ENCODE measurements around the gene ZNHIT3.

ZNHIT3 gene

GRCh38 chr17:36523113-36523512, 36.6 kb downstream of the ZNHIT3 start:
- no peaks in the 10 kb centered on the region for H3K9me3 ChIP-seq (ENCODE audit: low read length)
- H3K36me3 ChIP-seq (ENCODE audit: insufficient read depth, low read length), result peaks cover 39% of the 10 kb centered on the region
- H3K27me3 ChIP-seq (ENCODE audit: control insufficient read depth in 1 of 2, insufficient read depth in 2 of 2, low read length in 2 of 2), result no peaks in the 10 kb centered on the region
- no peak overlapping the region for H3K4me3 ChIP-seq (ENCODE audit: low read depth in 1 of 2, low read length in 2 of 2)
- no peak overlapping the region for H3K27ac ChIP-seq (ENCODE audit: low read depth, low read length)
- H3K4me1 ChIP-seq (ENCODE audit: insufficient read depth, low read length), result no peaks in the 10 kb centered on the region
- no peak overlapping the region for H3K9ac ChIP-seq (ENCODE audit: low read length)

DNA sequence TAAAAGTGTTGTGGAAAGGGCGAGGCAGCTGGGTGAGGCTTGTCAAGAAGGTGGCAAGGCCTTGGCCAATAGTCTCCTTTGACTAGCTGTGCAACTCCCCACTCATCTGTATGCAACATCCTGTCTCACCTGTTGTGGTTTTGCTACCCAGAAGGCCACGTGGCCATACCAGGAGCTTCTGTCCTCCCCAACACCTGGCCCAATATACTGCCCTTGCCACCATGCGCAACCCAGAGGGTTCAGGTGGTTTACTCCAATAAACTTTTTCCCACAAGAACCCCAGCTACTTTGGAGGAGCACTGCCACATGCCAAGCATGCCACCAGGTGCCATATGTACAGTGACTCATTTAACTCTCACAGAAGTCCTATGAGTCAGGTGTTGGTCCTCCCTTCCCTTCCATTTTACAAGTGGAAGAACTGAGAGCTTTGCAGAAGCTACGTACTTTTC, 38.0 kb downstream of the ZNHIT3 start:
- no peaks in the 10 kb centered on the region for H3K9me3 ChIP-seq (ENCODE audit: low read length)
- no peak overlapping the region for H3K9ac ChIP-seq (ENCODE audit: low read length)
- H3K4me1 ChIP-seq (ENCODE audit: insufficient read depth, low read length), result no peaks in the 10 kb centered on the region
- H3K4me3 ChIP-seq (ENCODE audit: low read depth in 1 of 2, low read length in 2 of 2), result no peak overlapping the region
- H3K36me3 ChIP-seq (ENCODE audit: insufficient read depth, low read length), result peaks cover 39% of the 10 kb centered on the region
- H3K27me3 ChIP-seq (ENCODE audit: control insufficient read depth in 1 of 2, insufficient read depth in 2 of 2, low read length in 2 of 2), result no peaks in the 10 kb centered on the region
- no peak overlapping the region for H3K27ac ChIP-seq (ENCODE audit: low read depth, low read length)

- Histone ChIP-seq H3K36me3 (ENCODE audit: insufficient read depth, low read length) (peaks cover 39% of the 10 kb centered on the region), H3K27me3 (ENCODE audit: control insufficient read depth in 1 of 2, insufficient read depth in 2 of 2, low read length in 2 of 2) (no peaks in the 10 kb centered on the region), H3K9ac (ENCODE audit: low read length) (no peak overlapping the region), H3K4me1 (ENCODE audit: insufficient read depth, low read length) (no peaks in the 10 kb centered on the region), H3K27ac (ENCODE audit: low read depth, low read length) (no peak overlapping the region), H3K9me3 (ENCODE audit: low read length) (no peaks in the 10 kb centered on the region), H3K4me3 (ENCODE audit: low read depth in 1 of 2, low read length in 2 of 2) (no peak overlapping the region)
These were observed 38.6 kb downstream of the ZNHIT3 start for GRCh38 chr17:36525113-36525512.

- Histone ChIP-seq H3K36me3 (ENCODE audit: insufficient read depth, low read length) (peaks cover 39% of the 10 kb centered on the region), H3K27ac (ENCODE audit: low read depth, low read length) (no peak overlapping the region), H3K27me3 (ENCODE audit: control insufficient read depth in 1 of 2, insufficient read depth in 2 of 2, low read length in 2 of 2) (no peaks in the 10 kb centered on the region), H3K4me1 (ENCODE audit: insufficient read depth, low read length) (no peaks in the 10 kb centered on the region), H3K4me3 (ENCODE audit: low read depth in 1 of 2, low read length in 2 of 2) (no peak overlapping the region), H3K9me3 (ENCODE audit: low read length) (no peaks in the 10 kb centered on the region), H3K9ac (ENCODE audit: low read length) (no peak overlapping the region)
These were observed 39.4 kb downstream of the ZNHIT3 start for GRCh38 chr17:36525888-36526287.

DNA sequence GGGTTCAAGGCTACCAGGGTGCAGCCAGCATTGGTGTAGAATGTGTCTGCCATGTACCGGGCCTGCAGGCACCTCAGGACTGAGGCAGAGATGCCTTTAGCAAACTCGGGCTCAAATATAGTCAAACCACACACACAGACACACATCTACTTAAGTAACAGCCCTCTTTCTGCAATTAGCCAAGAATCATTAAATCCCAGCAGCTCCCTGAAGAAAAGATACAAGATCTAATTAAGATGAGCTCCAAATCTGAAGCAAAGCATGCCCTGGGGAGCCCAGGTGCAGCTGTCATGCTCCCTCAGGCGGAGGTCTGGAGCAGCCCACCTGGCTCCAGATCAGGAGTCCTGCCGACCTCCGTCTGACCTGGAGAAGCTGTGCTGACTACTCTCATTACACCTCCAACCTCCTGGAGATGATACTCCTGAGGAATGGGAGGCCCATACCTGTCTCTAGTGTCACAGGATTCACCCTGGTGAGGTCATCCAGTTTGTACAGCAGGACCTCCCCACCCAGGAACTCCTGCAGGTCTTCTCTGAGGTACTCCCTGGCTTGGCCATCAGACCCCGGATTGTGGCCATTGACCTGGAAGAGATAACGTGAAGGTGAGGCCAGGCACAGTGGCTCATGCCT, 41.3 kb downstream of the ZNHIT3 start:
- Histone ChIP-seq H3K4me1 (ENCODE audit: insufficient read depth, low read length) (no peaks in the 10 kb centered on the region), H3K4me3 (ENCODE audit: low read depth in 1 of 2, low read length in 2 of 2) (no peak overlapping the region), H3K27ac (ENCODE audit: low read depth, low read length) (no peak overlapping the region), H3K9me3 (ENCODE audit: low read length) (no peaks in the 10 kb centered on the region), H3K9ac (ENCODE audit: low read length) (no peak overlapping the region), H3K36me3 (ENCODE audit: insufficient read depth, low read length) (peaks cover 41% of the 10 kb centered on the region), H3K27me3 (ENCODE audit: control insufficient read depth in 1 of 2, insufficient read depth in 2 of 2, low read length in 2 of 2) (no peaks in the 10 kb centered on the region)

DNA sequence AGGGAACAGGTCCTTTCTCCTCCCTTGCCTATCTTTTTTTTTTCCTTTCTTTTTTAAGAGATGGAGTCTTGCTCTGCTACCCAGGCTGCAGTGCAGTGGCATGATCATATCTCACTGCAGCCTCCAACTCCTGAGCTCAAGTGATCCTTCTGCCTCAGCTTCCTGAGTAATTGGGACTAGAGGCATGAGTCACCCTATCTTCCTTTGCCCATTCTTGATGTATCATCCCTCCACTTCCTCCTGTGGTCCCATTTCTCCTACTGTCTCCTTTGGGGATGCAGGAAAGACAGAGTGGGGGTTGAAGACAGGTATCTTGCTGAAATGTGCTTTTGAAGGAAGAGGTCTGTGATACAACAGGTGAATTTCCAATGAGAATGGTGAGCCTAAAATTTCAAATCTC, 42.6 kb downstream of the ZNHIT3 start:
- no peak overlapping the region for H3K9ac ChIP-seq (ENCODE audit: low read length)
- no peak overlapping the region for H3K27ac ChIP-seq (ENCODE audit: low read depth, low read length)
- no peaks in the 10 kb centered on the region for H3K9me3 ChIP-seq (ENCODE audit: low read length)
- peaks cover 40% of the 10 kb centered on the region for H3K36me3 ChIP-seq (ENCODE audit: insufficient read depth, low read length)
- peaks cover 6% of the 10 kb centered on the region for H3K4me1 ChIP-seq (ENCODE audit: insufficient read depth, low read length)
- H3K27me3 ChIP-seq (ENCODE audit: control insufficient read depth in 1 of 2, insufficient read depth in 2 of 2, low read length in 2 of 2), result no peaks in the 10 kb centered on the region
- no peak overlapping the region for H3K4me3 ChIP-seq (ENCODE audit: low read depth in 1 of 2, low read length in 2 of 2)

DNA sequence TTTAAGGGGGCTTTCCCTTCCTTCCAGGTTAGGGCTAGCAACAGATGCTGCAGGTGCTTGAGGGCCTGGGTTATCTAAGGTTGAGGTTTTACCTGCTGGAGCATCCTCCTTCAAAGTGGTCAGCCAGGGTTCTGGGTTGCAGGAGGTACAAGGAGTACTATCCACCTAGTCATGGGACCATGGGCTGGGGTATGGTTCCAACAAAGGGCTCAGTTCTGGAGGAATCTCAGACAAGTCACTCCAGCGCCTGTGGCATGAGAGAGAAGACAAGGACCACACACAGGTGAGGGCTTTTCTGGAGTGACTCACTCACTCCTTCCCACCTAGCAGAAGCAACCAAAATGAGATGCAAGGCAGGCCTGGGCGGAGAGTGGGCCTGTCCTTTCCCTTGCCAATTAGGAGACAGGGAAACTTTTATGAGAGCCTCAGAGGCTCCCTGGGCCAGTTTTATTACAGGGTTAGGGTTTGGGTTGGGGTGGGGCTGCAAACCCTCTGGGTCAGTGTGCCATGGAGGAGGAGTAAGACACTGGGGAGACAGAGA, 46.0 kb downstream of the ZNHIT3 start:
- Histone ChIP-seq H3K27ac (ENCODE audit: low read depth, low read length) (no peak overlapping the region), H3K36me3 (ENCODE audit: insufficient read depth, low read length) (peaks cover 15% of the 10 kb centered on the region)

GRCh38 chr17:36533935-36534839, 47.7 kb downstream of the ZNHIT3 start:
- no peaks in the 10 kb centered on the region for H3K9me3 ChIP-seq (ENCODE audit: low read length)
- no peaks in the 10 kb centered on the region for H3K27me3 ChIP-seq (ENCODE audit: control insufficient read depth in 1 of 2, insufficient read depth in 2 of 2, low read length in 2 of 2)
- peak overlapping the region; percentile 99 for H3K27ac ChIP-seq (ENCODE audit: low read depth, low read length)
- H3K4me1 ChIP-seq (ENCODE audit: insufficient read depth, low read length), result peaks cover 14% of the 10 kb centered on the region
- peak overlapping the region; percentile 87 for H3K9ac ChIP-seq (ENCODE audit: low read length)
- H3K36me3 ChIP-seq (ENCODE audit: insufficient read depth, low read length), result peaks cover 12% of the 10 kb centered on the region
- peak overlapping the region; percentile 88 for H3K4me3 ChIP-seq (ENCODE audit: low read depth in 1 of 2, low read length in 2 of 2)

More for the DNA sequence above, 46.0 kb downstream of the ZNHIT3 start:
- Histone ChIP-seq H3K4me1 (ENCODE audit: insufficient read depth, low read length) (peaks cover 14% of the 10 kb centered on the region), H3K9ac (ENCODE audit: low read length) (no peak overlapping the region), H3K27me3 (ENCODE audit: control insufficient read depth in 1 of 2, insufficient read depth in 2 of 2, low read length in 2 of 2) (no peaks in the 10 kb centered on the region), H3K4me3 (ENCODE audit: low read depth in 1 of 2, low read length in 2 of 2) (no peak overlapping the region), H3K9me3 (ENCODE audit: low read length) (no peaks in the 10 kb centered on the region)

DNA sequence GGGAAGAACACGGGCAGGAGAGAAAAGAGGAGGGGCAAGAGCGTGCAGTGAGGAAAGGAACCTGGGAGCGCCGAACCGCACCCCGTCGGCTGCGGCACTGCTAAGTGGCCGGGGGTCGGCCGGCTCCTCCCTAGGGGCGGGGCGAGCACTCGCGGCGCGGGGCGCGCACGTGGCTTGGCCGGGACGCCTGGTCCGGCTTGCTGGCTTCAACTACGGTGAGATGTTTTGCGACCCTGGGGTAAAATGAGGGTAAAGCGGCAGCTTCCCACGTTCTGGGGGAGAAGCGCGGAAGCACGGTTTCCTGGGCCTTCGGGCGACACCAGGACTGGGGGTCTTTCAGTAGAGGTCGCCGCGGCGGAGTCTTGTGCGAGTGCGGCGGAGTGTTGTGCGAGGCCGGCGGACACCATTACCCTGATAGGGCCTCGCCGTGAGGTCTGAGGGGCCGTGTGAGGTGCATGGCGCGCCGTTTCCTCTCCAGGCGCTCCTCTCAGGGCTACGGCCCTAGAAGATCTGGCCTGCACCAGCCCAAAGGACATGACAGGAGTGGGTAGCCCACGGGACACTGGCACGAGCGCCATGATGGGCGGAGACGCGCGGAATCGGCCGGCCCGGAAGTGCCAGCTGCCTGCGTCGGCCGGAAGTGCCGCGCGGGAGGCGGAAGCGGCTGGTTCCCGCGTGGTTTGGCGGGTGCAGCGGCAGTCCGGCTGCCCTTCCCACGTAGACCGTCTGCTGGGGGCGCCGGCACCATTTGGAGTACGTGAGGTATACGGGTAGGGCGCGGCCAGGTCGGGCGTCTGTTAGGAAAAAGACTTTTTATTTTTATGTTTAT, 48.6 kb downstream of the ZNHIT3 start, which contains the start of the genes MYO19 and PIGW:
Gene MYO19 (minus strand): TSS at position 29 of the 829 bp plus-strand sequence. CDS start 2,330 bp downstream, outside the sequence.
Gene PIGW (plus strand): TSS at position 148 of the 829 bp plus-strand sequence. CDS start 2,115 bp downstream, outside the sequence.
- H3K27me3 ChIP-seq (ENCODE audit: control insufficient read depth in 1 of 2, insufficient read depth in 2 of 2, low read length in 2 of 2), result no peaks in the 10 kb centered on the region
- H3K4me3 ChIP-seq (ENCODE audit: low read depth in 1 of 2, low read length in 2 of 2), result peak within 1 kb of the TSS; percentile 88
- peaks cover 12% of the 10 kb centered on the region for H3K36me3 ChIP-seq (ENCODE audit: insufficient read depth, low read length)
- H3K27ac ChIP-seq (ENCODE audit: low read depth, low read length), result peak within 1 kb of the TSS; percentile 99
- H3K9ac ChIP-seq (ENCODE audit: low read length), result peak within 1 kb of the TSS; percentile 87
- peaks cover 14% of the 10 kb centered on the region for H3K4me1 ChIP-seq (ENCODE audit: insufficient read depth, low read length)
- no peaks in the 10 kb centered on the region for H3K9me3 ChIP-seq (ENCODE audit: low read length)

DNA sequence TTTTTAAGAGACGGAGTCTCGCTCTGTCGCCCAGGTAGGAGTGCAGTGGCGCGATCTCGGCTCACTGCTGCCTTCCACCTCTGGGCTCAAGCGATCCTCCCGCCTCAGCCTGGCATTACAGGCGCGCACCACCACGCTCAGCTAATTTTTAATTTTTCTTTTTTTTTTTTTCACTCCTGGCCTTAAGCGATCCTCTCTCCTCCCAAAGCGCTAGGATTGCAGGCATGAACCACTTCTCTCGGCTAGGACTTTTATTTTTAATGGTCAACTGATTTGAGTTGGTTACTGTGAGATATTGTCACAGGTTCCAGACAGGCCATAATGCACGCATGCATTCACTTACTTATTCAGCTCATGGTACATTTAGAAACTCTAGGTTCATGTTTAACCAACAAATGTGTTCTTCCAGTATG, 49.2 kb downstream of the ZNHIT3 start:
- Histone ChIP-seq H3K36me3 (ENCODE audit: insufficient read depth, low read length) (peaks cover 12% of the 10 kb centered on the region), H3K9me3 (ENCODE audit: low read length) (no peaks in the 10 kb centered on the region), H3K4me1 (ENCODE audit: insufficient read depth, low read length) (peaks cover 14% of the 10 kb centered on the region), H3K9ac (ENCODE audit: low read length) (no peak overlapping the region), H3K27me3 (ENCODE audit: control insufficient read depth in 1 of 2, insufficient read depth in 2 of 2, low read length in 2 of 2) (no peaks in the 10 kb centered on the region), H3K27ac (ENCODE audit: low read depth, low read length) (peak overlapping the region; percentile 99), H3K4me3 (ENCODE audit: low read depth in 1 of 2, low read length in 2 of 2) (peak overlapping the region; percentile 88)
